Breast epithelium (tissue), 4 donors: ENCODE measurements around the gene BPI. TPM values are rescaled to one million over a fixed set of nuclear protein-coding genes. Genes with fewer than 3 reads are reported as not detected.
A peak's percentile ranks its signal among the peaks of the same experiment; 100 is the strongest.
"Not testable (repeated sequence)": the region's sequence is repeated elsewhere in the genome, so short reads cannot be mapped to it uniquely, and the experiment has no call there.

Source experiments
- DNase-seq, 2 donors: peaks; one replicate each; pipeline ENCODE4 v3.0.0-alpha.2; 2019; ENCODE audit warnings: low spot score in 2 of 2
- H3K27ac ChIP-seq, 2 donors: fragments of 200-600 bp; sonication (generic) in 1 of 2; one replicate each; pipeline ENCODE4 v1.5.1; 2016 to 2019; ENCODE audit warnings: mild to moderate bottlenecking in 1 of 2
- H3K27me3 ChIP-seq, 2 donors: fragments of 200-600 bp; sonication (generic) in 1 of 2; one replicate each; pipeline versions ENCODE4 v1.5.1 to v1.6.0; 2017 to 2019; ENCODE audit warnings: control low read depth in 1 of 2, mild to moderate bottlenecking in 1 of 2
- H3K36me3 ChIP-seq: fragments of 200-600 bp; one replicate; pipeline ENCODE4 v1.5.1; 2019
- H3K4me1 ChIP-seq, 2 donors: fragments of 200-600 bp; sonication (generic); one replicate each; pipeline ENCODE4 v1.5.1; 2016 to 2019; ENCODE audit warnings: control low read depth in 1 of 2
- H3K4me3 ChIP-seq, 3 donors: fragments of 200-600 bp; sonication (generic); 1 replicate in 2 of 3; 2 replicates in 1 of 3; pipeline ENCODE4 v1.5.1; 2016 to 2019; ENCODE audit warnings: mild to moderate bottlenecking in 3 of 3, moderate library complexity in 2 of 3
- H3K9me3 ChIP-seq, 2 donors: fragments of 200-600 bp; sonication (generic) in 1 of 2; one replicate each; pipeline ENCODE4 v1.5.1; 2016 to 2019; ENCODE audit warnings: control low read depth in 1 of 2
- CTCF ChIP-seq, 3 donors: fragments of 450-650 bp; IDR thresholded peaks; one replicate each; pipeline ENCODE4 v1.5.1; 2016 to 2017; ENCODE audit warnings: antibody characterized with exemption in 3 of 3, mild to moderate bottlenecking in 3 of 3, moderate library complexity in 3 of 3
- POLR2A ChIP-seq: fragments of 450-650 bp; IDR thresholded peaks from one replicate; pipeline ENCODE4 v1.6.1; 2016; ENCODE audit warnings: antibody characterized with exemption, mild to moderate bottlenecking, moderate library complexity
- POLR2AphosphoS5 ChIP-seq, 3 donors: sonication (generic); formaldehyde crosslinking; IDR thresholded peaks; one replicate each; pipeline ENCODE4 v1.6.1; 2017; ENCODE audit warnings: antibody characterized with exemption in 3 of 3
- intact Hi-C: fragments of 100-400 bp; cut with DNase I; formaldehyde crosslinking; loops from one replicate; pipeline ENCODE4 v1.15.1; 2023; ENCODE audit warnings: low total_unique reads
- total RNA-seq, 3 donors: library from RNA; depleted of rRNA; stranded (reverse); fragments of >200 nt; gene quantifications; one replicate each; pipeline ENCODE4 v1.1.0, GENCODE V29; 2016

BPI gene
- total RNA-seq, 3 donors from 2014 or later, result 0.59 TPM; not detected in 2

- H3K36me3 ChIP-seq, result no peaks in the 10 kb centered on the region
- no peak overlapping the region for H3K27ac ChIP-seq
- H3K9me3 ChIP-seq, result no peaks in the 10 kb centered on the region
- intact Hi-C loops, result no loop called here
- H3K27me3 ChIP-seq, result no peaks in the 10 kb centered on the region
- DNase-seq, result no peak
- no peaks in the 10 kb centered on the region for H3K4me1 ChIP-seq
- TF ChIP-seq POLR2A (no peak), POLR2AphosphoS5 (IDR thresholded peaks at IDR 0.05) (no peak)
- H3K4me3 ChIP-seq, result no peak overlapping the region
Measured at GRCh38 chr20:38283236-38283635, 20.7 kb upstream of the BPI start.

- intact Hi-C loops, H3K4me1 ChIP-seq, DNase-seq, H3K9me3 ChIP-seq, H3K4me3 ChIP-seq, H3K36me3 ChIP-seq, H3K27me3 ChIP-seq, H3K27ac ChIP-seq: not testable (repeated sequence)
Measured at GRCh38 chr20:38284066-38284650, 19.8 kb upstream of the BPI start.

GRCh38 chr20:38284893-38285444, 19.0 kb upstream of the BPI start:
- intact Hi-C loops, result no loop called here
- TF ChIP-seq CTCF (IDR thresholded peaks at IDR 0.05) (no peak), POLR2AphosphoS5 (IDR thresholded peaks at IDR 0.05) (no peak), POLR2A (no peak)
- DNase-seq, result no peak
- no peaks in the 10 kb centered on the region for H3K27me3 ChIP-seq
- H3K4me1 ChIP-seq, result no peaks in the 10 kb centered on the region
- H3K27ac ChIP-seq, result no peak overlapping the region
- H3K36me3 ChIP-seq, result no peaks in the 10 kb centered on the region
- no peak overlapping the region for H3K4me3 ChIP-seq
- H3K9me3 ChIP-seq, result no peaks in the 10 kb centered on the region

- peak overlapping the region; percentile 52 to 82 for H3K27ac ChIP-seq
- TF ChIP-seq POLR2A (no peak), POLR2AphosphoS5 (IDR thresholded peaks at IDR 0.05) (no peak)
- no peaks in the 10 kb centered on the region for H3K4me1 ChIP-seq
- no peak for DNase-seq
- intact Hi-C loops, result no loop called here
- H3K36me3 ChIP-seq, result no peaks in the 10 kb centered on the region
- no peaks in the 10 kb centered on the region for H3K9me3 ChIP-seq
- no peaks in the 10 kb centered on the region for H3K27me3 ChIP-seq
- H3K4me3 ChIP-seq, result no peak overlapping the region
Measured at GRCh38 chr20:38286586-38287531, 17.1 kb upstream of the BPI start.

- intact Hi-C loops, result loop anchor here (10.0 kb wide), 1 partner anchor 56 kb away; no protein-coding TSS in a partner anchor
- H3K9me3 ChIP-seq, result no peaks in the 10 kb centered on the region
- H3K4me1 ChIP-seq, result no peaks in the 10 kb centered on the region
- H3K36me3 ChIP-seq, result no peaks in the 10 kb centered on the region
- TF ChIP-seq CTCF (IDR thresholded peaks at IDR 0.05) (no peak), POLR2A (no peak), POLR2AphosphoS5 (IDR thresholded peaks at IDR 0.05) (no peak)
- H3K4me3 ChIP-seq, result peak overlapping the region in 1 of 3 donors; percentile 8
- H3K27me3 ChIP-seq, result no peaks in the 10 kb centered on the region
- DNase-seq, result no peak
- peak overlapping the region in 1 of 2 donors; percentile 32 for H3K27ac ChIP-seq
Measured at GRCh38 chr20:38290829-38291814, 12.8 kb upstream of the BPI start.

GRCh38 chr20:38291966-38292365, 12.0 kb upstream of the BPI start:
- no peak overlapping the region for H3K27ac ChIP-seq
- DNase-seq, result no peak
- TF ChIP-seq POLR2A (no peak), POLR2AphosphoS5 (IDR thresholded peaks at IDR 0.05) (no peak), CTCF (IDR thresholded peaks at IDR 0.05) (no peak)
- no peaks in the 10 kb centered on the region for H3K36me3 ChIP-seq
- no peak overlapping the region for H3K4me3 ChIP-seq
- no peaks in the 10 kb centered on the region for H3K9me3 ChIP-seq
- H3K4me1 ChIP-seq, result no peaks in the 10 kb centered on the region
- no peaks in the 10 kb centered on the region for H3K27me3 ChIP-seq
- intact Hi-C loops, result loop anchor here (10.0 kb wide), 1 partner anchor 57 kb away; no protein-coding TSS in a partner anchor
